ENCODE data around the gene SEPTIN14.
"Not testable (repeated sequence)": the region's sequence is repeated elsewhere in the genome, so short reads cannot be mapped to it uniquely, and the experiment has no call there.

SEPTIN14 gene

GRCh38 chr7:55784151-55784550 is 78.4 kb downstream of the SEPTIN14 start:
- H3K27me3 ChIP-seq (ENCODE audit: low read depth, low read length), result no peaks in the 10 kb centered on the region
- H3K9me3 ChIP-seq (ENCODE audit: control insufficient read depth in 1 of 2, low read length in 2 of 2), result no peaks in the 10 kb centered on the region

GRCh38 chr7:55778631-55779030 is 83.9 kb downstream of the SEPTIN14 start:
- Histone ChIP-seq H3K27me3 (ENCODE audit: low read depth, low read length) (no peaks in the 10 kb centered on the region), H3K4me1 (ENCODE audit: control insufficient read depth in 1 of 2, insufficient read depth in 2 of 2, low read length in 2 of 2) (no peaks in the 10 kb centered on the region), H3K4me3 (ENCODE audit: low read depth in 1 of 2, low read length in 2 of 2) (no peak overlapping the region), H3K36me3 (ENCODE audit: control insufficient read depth in 1 of 2, insufficient read depth in 2 of 2, low read length in 2 of 2) (no peaks in the 10 kb centered on the region), H3K9me3 (ENCODE audit: control insufficient read depth in 1 of 2, low read length in 2 of 2) (no peaks in the 10 kb centered on the region), H3K27ac (ENCODE audit: low read length) (no peak overlapping the region)

More at GRCh38 chr7:55784151-55784550, 78.4 kb downstream of the SEPTIN14 start:
- Histone ChIP-seq H3K4me3 (ENCODE audit: low read depth in 1 of 2, low read length in 2 of 2) (no peak overlapping the region), H3K27ac (ENCODE audit: low read length) (no peak overlapping the region), H3K36me3 (ENCODE audit: control insufficient read depth in 1 of 2, insufficient read depth in 2 of 2, low read length in 2 of 2) (no peaks in the 10 kb centered on the region), H3K4me1 (ENCODE audit: control insufficient read depth in 1 of 2, insufficient read depth in 2 of 2, low read length in 2 of 2) (no peaks in the 10 kb centered on the region)

GRCh38 chr7:55776196-55776595 is 86.4 kb downstream of the SEPTIN14 start:
- no peak overlapping the region for H3K4me3 ChIP-seq (ENCODE audit: low read depth in 1 of 2, low read length in 2 of 2)
- no peaks in the 10 kb centered on the region for H3K4me1 ChIP-seq (ENCODE audit: control insufficient read depth in 1 of 2, insufficient read depth in 2 of 2, low read length in 2 of 2)
- no peaks in the 10 kb centered on the region for H3K27me3 ChIP-seq (ENCODE audit: low read depth, low read length)
- H3K9me3 ChIP-seq (ENCODE audit: control insufficient read depth in 1 of 2, low read length in 2 of 2), result no peaks in the 10 kb centered on the region
- no peaks in the 10 kb centered on the region for H3K36me3 ChIP-seq (ENCODE audit: control insufficient read depth in 1 of 2, insufficient read depth in 2 of 2, low read length in 2 of 2)
- no peak overlapping the region for H3K27ac ChIP-seq (ENCODE audit: low read length)

GRCh38 chr7:55775051-55775420 is 87.5 kb downstream of the SEPTIN14 start:
- no peaks in the 10 kb centered on the region for H3K27me3 ChIP-seq (ENCODE audit: low read depth, low read length)
- H3K4me1 ChIP-seq (ENCODE audit: control insufficient read depth in 1 of 2, insufficient read depth in 2 of 2, low read length in 2 of 2), result no peaks in the 10 kb centered on the region
- no peaks in the 10 kb centered on the region for H3K36me3 ChIP-seq (ENCODE audit: control insufficient read depth in 1 of 2, insufficient read depth in 2 of 2, low read length in 2 of 2)
- no peak overlapping the region for H3K4me3 ChIP-seq (ENCODE audit: low read depth in 1 of 2, low read length in 2 of 2)
- no peaks in the 10 kb centered on the region for H3K9me3 ChIP-seq (ENCODE audit: control insufficient read depth in 1 of 2, low read length in 2 of 2)
- H3K27ac ChIP-seq (ENCODE audit: low read length), result no peak overlapping the region

- no peak overlapping the region for H3K27ac ChIP-seq (ENCODE audit: low read length)
- no peaks in the 10 kb centered on the region for H3K9me3 ChIP-seq (ENCODE audit: control insufficient read depth in 1 of 2, low read length in 2 of 2)
- H3K27me3 ChIP-seq (ENCODE audit: low read depth, low read length), result no peaks in the 10 kb centered on the region
- H3K36me3 ChIP-seq (ENCODE audit: control insufficient read depth in 1 of 2, insufficient read depth in 2 of 2, low read length in 2 of 2), result no peaks in the 10 kb centered on the region
- H3K4me1 ChIP-seq (ENCODE audit: control insufficient read depth in 1 of 2, insufficient read depth in 2 of 2, low read length in 2 of 2), result no peaks in the 10 kb centered on the region
- H3K4me3 ChIP-seq (ENCODE audit: low read depth in 1 of 2, low read length in 2 of 2), result no peak overlapping the region
Observed at GRCh38 chr7:55774327-55775050, 88.1 kb downstream of the SEPTIN14 start.

- no peaks in the 10 kb centered on the region for H3K4me1 ChIP-seq (ENCODE audit: control insufficient read depth in 1 of 2, insufficient read depth in 2 of 2, low read length in 2 of 2)
Observed at GRCh38 chr7:55770778-55771177, 91.8 kb downstream of the SEPTIN14 start.

GRCh38 chr7:55753274-55753862 is 109.2 kb downstream of the SEPTIN14 start:
- not testable (repeated sequence) for H3K27ac ChIP-seq (ENCODE audit: low read length); H3K4me3 ChIP-seq (ENCODE audit: low read depth in 1 of 2, low read length in 2 of 2); H3K4me1 ChIP-seq (ENCODE audit: control insufficient read depth in 1 of 2, insufficient read depth in 2 of 2, low read length in 2 of 2); H3K9me3 ChIP-seq (ENCODE audit: control insufficient read depth in 1 of 2, low read length in 2 of 2); H3K36me3 ChIP-seq (ENCODE audit: control insufficient read depth in 1 of 2, insufficient read depth in 2 of 2, low read length in 2 of 2); H3K27me3 ChIP-seq (ENCODE audit: low read depth, low read length)

More at GRCh38 chr7:55770778-55771177, 91.8 kb downstream of the SEPTIN14 start:
- Histone ChIP-seq H3K27me3 (ENCODE audit: low read depth, low read length) (no peaks in the 10 kb centered on the region), H3K27ac (ENCODE audit: low read length) (no peak overlapping the region), H3K36me3 (ENCODE audit: control insufficient read depth in 1 of 2, insufficient read depth in 2 of 2, low read length in 2 of 2) (no peaks in the 10 kb centered on the region), H3K9me3 (ENCODE audit: control insufficient read depth in 1 of 2, low read length in 2 of 2) (no peaks in the 10 kb centered on the region), H3K4me3 (ENCODE audit: low read depth in 1 of 2, low read length in 2 of 2) (no peak overlapping the region)

- H3K4me3 ChIP-seq (ENCODE audit: low read depth in 1 of 2, low read length in 2 of 2); H3K9me3 ChIP-seq (ENCODE audit: control insufficient read depth in 1 of 2, low read length in 2 of 2); H3K27me3 ChIP-seq (ENCODE audit: low read depth, low read length); H3K27ac ChIP-seq (ENCODE audit: low read length); H3K36me3 ChIP-seq (ENCODE audit: control insufficient read depth in 1 of 2, insufficient read depth in 2 of 2, low read length in 2 of 2); H3K4me1 ChIP-seq (ENCODE audit: control insufficient read depth in 1 of 2, insufficient read depth in 2 of 2, low read length in 2 of 2): not testable (repeated sequence)
Observed at GRCh38 chr7:55744706-55745105, 117.8 kb downstream of the SEPTIN14 start.
